Coronary artery (tissue), 2 donors: ENCODE measurements around the gene LRG1.

Source experiments
- DNase-seq: peaks from one replicate; pipeline ENCODE4 v3.0.0-alpha.2; 2017; ENCODE audit warnings: low spot score
- H3K27ac ChIP-seq, 2 donors: fragments of 200-600 bp; sonication (generic); one replicate each; pipeline ENCODE4 v1.5.1; 2016 to 2019
- H3K4me3 ChIP-seq: fragments of 200-600 bp; sonication (generic); 2 replicates; pipeline ENCODE4 v1.5.1; 2016; ENCODE audit warnings: mild to moderate bottlenecking, moderate library complexity
- CTCF ChIP-seq: fragments of 200-600 bp; sonication (generic); IDR thresholded peaks from one replicate; pipeline ENCODE4 v1.5.1; 2019; ENCODE audit warnings: antibody characterized with exemption

Gene LRG1

GRCh38 chr19:4506449-4507149, 33.2 kb downstream of the LRG1 start:
- Histone ChIP-seq H3K4me3 (no peak overlapping the region), H3K27ac (no peak overlapping the region)
- DNase-seq = no peak
- no peak for TF ChIP-seq CTCF

GRCh38 chr19:4505570-4506448, 34.0 kb downstream of the LRG1 start:
- DNase-seq = no peak
- Histone ChIP-seq H3K4me3 (no peak overlapping the region), H3K27ac (no peak overlapping the region)
- TF ChIP-seq CTCF = no peak

- Histone ChIP-seq H3K27ac (no peak overlapping the region), H3K4me3 (no peak overlapping the region)
- no peak for TF ChIP-seq CTCF
- DNase-seq = no peak
Measured at GRCh38 chr19:4504891-4505569, 34.8 kb downstream of the LRG1 start.

- no peak for TF ChIP-seq CTCF
- H3K4me3 ChIP-seq = no peak overlapping the region
- no peak for DNase-seq
- no peak overlapping the region for H3K27ac ChIP-seq
Measured at GRCh38 chr19:4504297-4504701, 35.5 kb downstream of the LRG1 start.

GRCh38 chr19:4503825-4504170, 36.0 kb downstream of the LRG1 start:
- Histone ChIP-seq H3K4me3 (no peak overlapping the region), H3K27ac (no peak overlapping the region)
- no peak for TF ChIP-seq CTCF
- no peak for DNase-seq

- no peak for DNase-seq
- Histone ChIP-seq H3K27ac (no peak overlapping the region), H3K4me3 (no peak overlapping the region)
- TF ChIP-seq CTCF = no peak
Measured at GRCh38 chr19:4503132-4503824, 36.6 kb downstream of the LRG1 start.
